ENCODE results near the gene USH2A.

Gene USH2A

DNA sequence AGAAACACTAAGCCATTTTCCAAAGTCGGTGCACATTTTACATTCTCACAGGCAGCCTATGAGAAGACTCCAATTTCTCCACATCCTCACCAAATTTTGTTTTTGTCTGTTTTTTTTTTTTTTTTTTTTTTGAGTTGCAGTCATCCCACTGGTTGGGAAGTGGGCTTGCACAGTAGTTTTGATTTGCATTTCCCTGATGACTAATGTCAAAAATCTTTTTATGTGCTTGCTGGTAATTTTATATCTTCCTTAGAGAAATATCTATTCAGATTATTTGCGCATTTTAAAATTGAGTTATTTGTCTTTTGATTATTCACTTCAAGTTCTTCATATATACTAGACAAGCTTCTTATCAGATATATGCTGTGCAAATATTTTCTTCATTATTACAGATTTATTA is 141.5 kb downstream of the USH2A start:
- no peak for DNase-seq (ENCODE audit: low read depth in 3 of 3)

DNA sequence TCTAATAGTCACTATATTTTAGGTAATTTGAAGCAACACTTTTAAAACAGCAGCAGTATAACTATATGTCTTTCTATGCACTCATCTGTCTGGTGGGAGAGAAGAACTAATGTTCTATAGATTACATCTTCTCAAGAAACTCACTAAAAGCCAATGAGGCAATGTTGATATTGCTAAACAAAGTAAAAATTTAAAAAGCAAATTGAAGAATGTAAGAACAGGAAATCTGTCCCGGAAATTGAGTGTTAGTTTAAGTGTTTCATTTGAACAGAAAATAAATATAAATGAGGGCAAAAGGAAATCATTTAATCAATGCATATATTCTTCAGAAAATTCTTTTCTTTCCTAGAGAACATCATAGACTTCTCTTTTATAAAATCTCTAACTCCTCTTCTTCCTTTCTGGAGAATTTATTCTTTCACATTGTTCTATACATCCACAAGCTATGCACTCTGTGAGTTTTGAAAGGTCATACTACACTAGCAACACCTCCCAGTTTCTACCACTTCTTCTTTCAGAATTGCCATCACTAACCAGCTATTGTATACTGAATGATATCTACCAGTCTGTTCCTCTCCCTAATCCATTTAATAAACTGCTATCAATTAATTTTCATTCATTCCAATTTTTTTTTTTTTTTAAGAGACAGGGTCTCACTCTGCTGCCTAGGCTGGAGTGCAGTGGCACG is 153.0 kb downstream of the USH2A start:
- no peak for DNase-seq (ENCODE audit: low read depth in 3 of 3)

- DNase-seq (ENCODE audit: low read depth in 3 of 3), result no peak
Measured at GRCh38 chr1:216261631-216262030, 161.6 kb downstream of the USH2A start.

GRCh38 chr1:216258856-216259255 is 164.4 kb downstream of the USH2A start:
- no peak for DNase-seq (ENCODE audit: low read depth in 3 of 3)

DNA sequence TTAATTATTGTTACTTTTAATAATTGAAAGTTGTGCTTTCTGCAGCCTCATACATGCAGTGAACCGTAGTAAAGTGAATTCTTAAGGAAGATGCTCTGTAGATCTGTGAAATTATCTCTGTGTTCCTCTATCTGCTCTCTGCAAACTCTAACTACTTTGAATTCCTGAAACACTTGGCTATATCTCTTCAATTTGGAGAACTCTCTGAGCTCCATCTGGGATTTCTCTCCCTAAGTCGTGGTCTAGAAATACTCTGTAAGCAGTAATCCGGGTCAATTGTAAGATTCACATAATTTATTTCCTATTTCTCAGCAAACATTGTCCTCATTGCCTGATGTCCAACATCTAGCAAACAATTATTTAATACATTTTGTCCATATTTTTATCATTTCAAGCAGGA is 164.9 kb downstream of the USH2A start:
- DNase-seq (ENCODE audit: low read depth in 3 of 3), result no peak

DNA sequence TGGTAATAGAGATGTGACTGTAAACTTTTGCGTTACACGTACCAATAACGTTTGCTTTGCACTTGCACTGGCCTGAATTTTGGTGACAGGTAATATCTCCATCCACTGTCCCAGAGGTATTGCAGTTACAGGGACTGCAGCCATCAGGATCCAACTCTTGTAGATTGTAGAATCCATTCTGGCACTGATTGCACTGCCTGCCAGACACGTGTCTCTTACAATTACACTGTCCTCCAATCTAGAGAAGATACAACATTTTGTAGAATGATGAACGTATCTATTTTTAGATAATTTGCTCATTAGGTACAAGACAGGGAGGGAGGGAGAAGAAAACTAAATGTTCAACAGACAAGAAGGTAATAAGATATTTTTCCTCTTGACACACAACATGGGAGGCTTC is 172.4 kb downstream of the USH2A start:
- no peak for DNase-seq (ENCODE audit: low read depth in 3 of 3)

- DNase-seq (ENCODE audit: low read depth in 3 of 3), result no peak
Measured at GRCh38 chr1:216248628-216249027, 174.6 kb downstream of the USH2A start.

DNA sequence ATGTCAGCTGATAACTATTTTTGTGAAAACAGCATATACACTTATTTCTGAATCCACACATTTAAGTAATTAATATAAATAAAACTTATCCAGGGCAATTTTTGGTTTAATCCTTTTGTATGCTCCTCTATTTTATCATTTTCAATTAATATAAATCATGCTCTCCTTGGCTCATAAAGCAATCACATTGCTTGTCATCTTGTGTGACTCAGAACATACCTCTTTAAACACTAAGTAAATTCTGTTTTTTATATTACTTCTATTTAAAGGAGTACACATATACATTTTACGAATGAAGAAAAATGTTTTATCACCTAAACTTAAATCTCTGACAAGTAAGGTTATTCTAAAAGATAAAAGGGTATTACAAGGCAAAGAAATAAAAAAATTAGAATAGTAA is 175.3 kb downstream of the USH2A start:
- no peak for DNase-seq (ENCODE audit: low read depth in 3 of 3)

GRCh38 chr1:216246577-216247203 is 176.6 kb downstream of the USH2A start:
- no peak for DNase-seq (ENCODE audit: low read depth in 3 of 3)

DNA sequence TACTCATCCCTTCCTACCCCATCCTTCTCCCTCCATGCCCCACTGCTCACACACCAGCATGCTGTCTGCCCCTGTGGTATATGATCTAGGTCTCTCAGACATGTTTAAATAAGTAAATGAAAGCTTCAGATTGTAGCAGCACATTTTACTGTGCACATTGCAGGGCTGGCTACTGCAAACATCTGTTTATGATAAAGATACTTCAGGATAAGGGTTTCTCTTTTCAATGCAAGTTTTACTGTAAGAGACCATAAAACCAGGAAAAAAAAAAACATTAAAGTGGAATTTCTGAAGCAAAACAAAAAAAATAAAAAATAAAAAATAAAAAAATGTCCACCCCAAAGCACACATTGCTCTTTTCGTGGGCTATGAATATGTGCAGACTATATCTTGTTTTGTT is 184.4 kb downstream of the USH2A start:
- no peak for DNase-seq (ENCODE audit: low read depth in 3 of 3)

DNA sequence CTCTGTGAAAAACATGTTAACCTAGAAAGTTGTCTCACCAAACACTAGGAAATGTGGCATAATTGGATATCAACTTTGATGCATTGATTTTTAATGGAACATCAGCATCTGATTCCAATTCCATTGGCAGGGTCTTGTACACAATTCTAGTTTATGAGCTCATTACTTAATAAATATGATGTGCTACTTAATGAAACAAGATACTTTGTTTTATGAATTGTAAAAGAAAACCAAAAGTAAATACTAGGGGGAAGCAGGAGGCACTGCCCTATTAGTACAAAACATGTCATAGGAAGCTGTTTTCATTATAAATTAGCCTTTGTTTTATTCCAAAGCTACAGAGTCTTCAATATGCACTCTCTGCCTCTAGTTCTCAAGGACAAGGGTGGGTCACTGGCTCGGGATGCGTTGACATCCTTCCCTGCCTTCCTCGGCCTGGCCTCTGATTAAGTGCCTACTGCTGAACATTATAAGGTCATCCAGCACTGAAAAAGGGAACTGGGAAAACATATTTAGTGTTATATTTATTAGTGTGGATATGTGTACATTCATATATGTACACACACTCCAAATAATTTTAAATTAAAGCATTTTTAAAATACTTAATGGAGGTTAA is 185.2 kb downstream of the USH2A start:
- no peak for DNase-seq (ENCODE audit: low read depth in 3 of 3)

DNA sequence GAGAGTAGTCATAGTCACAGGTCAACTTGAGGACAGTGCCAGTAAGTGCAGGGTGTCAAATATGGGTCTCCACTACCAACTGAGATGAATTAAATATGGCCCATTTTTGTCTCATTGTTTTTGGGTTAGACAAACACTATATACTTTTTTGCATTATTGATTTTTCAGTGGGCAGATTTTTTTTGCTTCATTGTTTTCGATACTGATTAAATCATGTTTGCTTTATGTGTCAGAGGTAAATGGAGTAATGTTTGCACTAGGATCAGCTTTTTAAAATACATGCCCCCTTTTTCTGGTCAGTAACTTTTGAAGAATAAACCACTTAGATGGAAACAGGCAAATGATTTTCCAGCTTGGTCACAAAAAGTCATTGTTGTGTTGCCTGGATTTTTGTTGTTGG is 199.0 kb downstream of the USH2A start:
- no peak for DNase-seq (ENCODE audit: low read depth in 3 of 3)

DNA sequence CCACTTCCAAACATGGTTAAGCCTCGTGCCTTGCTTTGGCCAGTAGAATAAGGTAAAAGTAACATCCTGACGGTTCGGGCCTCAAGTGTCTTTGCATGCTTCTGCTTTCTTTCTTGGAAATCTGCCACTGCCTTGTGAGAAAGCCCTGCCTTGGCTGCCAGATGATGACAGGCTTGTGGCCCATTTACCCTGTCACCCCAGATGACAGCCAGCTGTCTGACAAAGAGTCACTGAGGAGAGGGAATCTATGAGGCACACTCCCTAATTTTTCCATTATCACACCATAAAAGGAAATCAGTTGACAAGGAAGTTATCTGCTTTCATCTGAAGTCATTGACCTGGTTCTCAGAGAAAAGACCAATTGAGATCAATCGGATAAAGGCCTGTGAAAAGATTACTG is 199.8 kb downstream of the USH2A start:
- no peak for DNase-seq (ENCODE audit: low read depth in 3 of 3)

- no peak for DNase-seq (ENCODE audit: low read depth in 3 of 3)
Measured at GRCh38 chr1:216222288-216222687, 201.0 kb downstream of the USH2A start.

GRCh38 chr1:216221260-216221700 is 202.0 kb downstream of the USH2A start:
- no peak for DNase-seq (ENCODE audit: low read depth in 3 of 3)

DNA sequence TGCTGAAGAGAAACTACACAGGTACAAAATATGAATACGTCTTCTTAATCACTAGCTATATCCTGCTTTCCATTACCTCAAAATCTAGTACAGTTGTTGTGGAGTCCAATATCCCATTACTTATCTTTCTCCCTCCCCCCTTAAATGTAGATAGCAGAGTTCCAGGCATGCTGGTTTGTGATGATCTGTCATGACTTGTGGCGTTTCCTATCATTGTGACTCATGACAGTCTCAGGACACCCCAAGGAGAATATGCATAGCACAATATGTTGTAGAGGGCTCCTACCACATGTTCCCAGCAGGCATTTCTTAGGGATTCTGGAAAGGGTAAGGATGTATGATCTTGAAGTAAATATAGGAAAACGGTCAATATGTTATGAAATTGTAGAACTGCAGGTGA is 206.9 kb downstream of the USH2A start:
- DNase-seq (ENCODE audit: low read depth in 3 of 3), result no peak

DNA sequence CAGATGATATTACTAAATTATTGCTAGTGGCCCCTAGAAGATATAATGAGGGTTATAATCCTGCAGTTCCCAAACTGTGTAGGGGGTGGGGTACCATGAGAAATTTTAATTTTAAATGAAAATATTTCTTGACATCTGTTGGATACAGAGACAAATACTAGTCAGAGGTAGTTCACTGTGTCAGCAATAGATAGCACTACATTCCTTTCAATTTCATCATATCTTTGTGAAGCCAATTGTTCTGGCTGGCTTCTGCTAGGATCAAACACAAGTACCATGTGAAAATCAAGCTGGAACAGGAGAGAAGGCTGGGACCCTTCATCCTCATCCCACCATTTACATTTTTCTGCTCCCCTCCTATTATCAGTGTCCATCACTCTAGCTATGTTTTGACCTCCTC is 208.1 kb downstream of the USH2A start:
- DNase-seq (ENCODE audit: low read depth in 3 of 3), result no peak

GRCh38 chr1:216212826-216213225 is 210.4 kb downstream of the USH2A start:
- DNase-seq (ENCODE audit: low read depth in 3 of 3), result no peak

- DNase-seq (ENCODE audit: low read depth in 3 of 3), result no peak
Measured at GRCh38 chr1:216210081-216210480, 213.2 kb downstream of the USH2A start.

DNA sequence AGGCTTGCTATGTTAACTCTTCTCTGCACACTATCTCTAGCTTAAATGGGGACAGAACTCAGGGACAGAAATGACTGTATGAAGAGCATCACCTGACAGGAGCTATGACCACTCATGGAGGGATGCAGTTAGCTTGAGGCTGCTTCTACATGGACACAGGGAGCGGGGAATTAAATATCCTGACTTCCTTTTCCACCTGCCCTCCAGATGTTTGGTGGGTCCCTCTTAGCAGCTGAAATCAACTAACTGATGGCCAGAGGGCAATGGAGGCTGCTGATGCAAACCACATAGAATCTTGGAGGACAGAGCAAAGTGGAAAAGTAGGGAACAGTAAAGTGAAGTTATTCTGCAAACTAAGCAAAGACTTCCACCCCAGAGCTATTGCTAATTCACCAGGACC is 214.1 kb downstream of the USH2A start:
- DNase-seq (ENCODE audit: low read depth in 3 of 3), result no peak

- no peak for DNase-seq (ENCODE audit: low read depth in 3 of 3)
Measured at GRCh38 chr1:216207154-216207553, 216.1 kb downstream of the USH2A start.

- no peak for DNase-seq (ENCODE audit: low read depth in 3 of 3)
Measured at GRCh38 chr1:216205176-216205575, 218.1 kb downstream of the USH2A start.

DNA sequence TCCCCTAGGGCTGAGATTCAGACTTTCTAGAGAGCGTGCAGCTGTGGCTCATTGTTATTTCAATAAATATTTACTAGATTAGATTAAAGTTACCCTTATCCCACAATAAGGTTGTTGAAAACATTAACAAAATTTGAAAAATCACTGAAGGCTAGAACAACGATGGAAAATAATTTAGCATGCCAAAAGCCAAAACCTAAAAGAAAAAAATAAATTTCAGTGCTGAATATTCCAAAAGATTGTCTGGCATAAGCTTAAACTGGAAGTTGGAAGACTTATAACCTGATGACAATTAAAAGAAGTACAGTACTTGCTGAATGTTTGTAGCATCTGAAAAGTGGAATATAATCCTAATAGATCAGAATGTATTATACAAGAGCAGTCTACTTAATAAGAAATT is 221.3 kb downstream of the USH2A start:
- DNase-seq (ENCODE audit: low read depth in 3 of 3), result no peak
